Peyer's patch (tissue), 4 donors: ENCODE data around the gene FOXP4. TPM values are rescaled to one million over a fixed set of nuclear protein-coding genes. Genes with fewer than 3 reads are reported as not detected.

Experiments used
- DNase-seq, 3 donors: peaks; one replicate each; pipeline ENCODE4 v3.0.0-alpha.2; 2017 to 2019
- H3K27ac ChIP-seq, 4 donors: fragments of 200-600 bp; sonication (generic); one replicate each; pipeline ENCODE4 v1.5.1; 2016 to 2019
- H3K27me3 ChIP-seq, 2 donors: fragments of 200-600 bp; sonication (generic); one replicate each; pipeline ENCODE4 v1.5.1; 2019
- H3K36me3 ChIP-seq, 3 donors: fragments of 200-600 bp; sonication (generic); one replicate each; pipeline ENCODE4 v1.5.1; 2016 to 2019
- H3K4me1 ChIP-seq, 4 donors: fragments of 200-600 bp; sonication (generic); one replicate each; pipeline ENCODE4 v1.5.1; 2016 to 2019
- H3K4me3 ChIP-seq, 4 donors: fragments of 200-600 bp; sonication (generic); 1 replicate in 3 of 4; 2 replicates in 1 of 4; pipeline ENCODE4 v1.5.1; 2016 to 2019; ENCODE audit warnings: mild to moderate bottlenecking in 1 of 4
- H3K9me3 ChIP-seq, 4 donors: fragments of 200-600 bp; sonication (generic); one replicate each; pipeline ENCODE4 v1.5.1; 2016 to 2019; ENCODE audit warnings: mild to moderate bottlenecking in 1 of 4
- POLR2A ChIP-seq, 2 donors: fragments of 450-650 bp; IDR thresholded peaks; one replicate each; pipeline ENCODE4 v1.5.1; 2017; ENCODE audit warnings: antibody characterized with exemption in 2 of 2, mild to moderate bottlenecking in 2 of 2, moderate library complexity in 2 of 2
- small RNA-seq, 2 donors: library from RNA; depleted of rRNA; stranded (forward); fragments of <200 nt; gene quantifications; one replicate each; pipeline ENCODE3, GENCODE V24; 2016
- total RNA-seq, 4 donors: library from RNA; depleted of rRNA; stranded (reverse); fragments of >200 nt; gene quantifications; one replicate each; pipeline ENCODE4 v1.1.0, GENCODE V29; 2016
- TF ChIP-seq, protein P1 (sequence below), 6 experiments: fragments of 450-650 bp in 4 of 6; fragments of 200-600 bp in 2 of 6; sonication (generic) in 1 of 6; IDR thresholded peaks; one replicate each; pipeline ENCODE4 v1.5.1; 2017 to 2019; ENCODE audit warnings: antibody characterized with exemption in 6 of 6, mild to moderate bottlenecking in 3 of 6, moderate library complexity in 1 of 6

Gene FOXP4
- total RNA-seq, 4 donors from 2014 or later, result 13.2 to 36.5 (median 20.0) TPM

DNA sequence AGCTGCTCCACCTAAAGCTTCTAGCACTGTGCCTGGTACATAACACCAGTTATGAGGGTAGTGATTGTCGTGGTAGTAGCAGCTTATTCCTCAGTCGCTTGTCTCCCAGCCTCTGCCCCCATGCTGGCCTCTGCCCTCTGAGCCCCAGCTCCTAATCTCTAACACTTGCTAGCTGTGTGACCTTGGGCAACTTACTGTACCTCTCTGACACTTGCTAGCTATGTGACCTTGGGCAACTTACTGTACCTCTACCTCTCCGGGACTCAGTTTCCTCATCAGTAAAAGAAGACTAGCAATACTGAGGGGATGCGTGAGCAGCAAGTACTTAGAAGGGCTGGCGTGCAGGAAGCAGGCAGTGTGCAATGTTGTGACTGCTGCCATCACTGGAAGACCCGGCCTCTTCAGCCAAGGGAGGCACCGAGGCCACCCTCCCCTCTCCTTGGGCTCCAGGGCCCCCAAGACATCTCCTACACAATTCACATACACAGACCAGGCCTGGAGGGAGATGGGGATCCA is 101.9 kb downstream of the FOXP4 start:
- Histone ChIP-seq H3K9me3 (no peaks in the 10 kb centered on the region), H3K4me3 (no peak overlapping the region), H3K27ac (no peak overlapping the region), H3K27me3 (no peaks in the 10 kb centered on the region), H3K36me3 (no peaks in the 10 kb centered on the region), H3K4me1 (no peaks in the 10 kb centered on the region)
- no peak for TF ChIP-seq POLR2A (IDR thresholded peaks at IDR 0.05)
- TF ChIP-seq, protein P1, sequence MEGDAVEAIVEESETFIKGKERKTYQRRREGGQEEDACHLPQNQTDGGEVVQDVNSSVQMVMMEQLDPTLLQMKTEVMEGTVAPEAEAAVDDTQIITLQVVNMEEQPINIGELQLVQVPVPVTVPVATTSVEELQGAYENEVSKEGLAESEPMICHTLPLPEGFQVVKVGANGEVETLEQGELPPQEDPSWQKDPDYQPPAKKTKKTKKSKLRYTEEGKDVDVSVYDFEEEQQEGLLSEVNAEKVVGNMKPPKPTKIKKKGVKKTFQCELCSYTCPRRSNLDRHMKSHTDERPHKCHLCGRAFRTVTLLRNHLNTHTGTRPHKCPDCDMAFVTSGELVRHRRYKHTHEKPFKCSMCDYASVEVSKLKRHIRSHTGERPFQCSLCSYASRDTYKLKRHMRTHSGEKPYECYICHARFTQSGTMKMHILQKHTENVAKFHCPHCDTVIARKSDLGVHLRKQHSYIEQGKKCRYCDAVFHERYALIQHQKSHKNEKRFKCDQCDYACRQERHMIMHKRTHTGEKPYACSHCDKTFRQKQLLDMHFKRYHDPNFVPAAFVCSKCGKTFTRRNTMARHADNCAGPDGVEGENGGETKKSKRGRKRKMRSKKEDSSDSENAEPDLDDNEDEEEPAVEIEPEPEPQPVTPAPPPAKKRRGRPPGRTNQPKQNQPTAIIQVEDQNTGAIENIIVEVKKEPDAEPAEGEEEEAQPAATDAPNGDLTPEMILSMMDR (IDR thresholded peaks at IDR 0.05), result no peak
- no peak for DNase-seq

DNA sequence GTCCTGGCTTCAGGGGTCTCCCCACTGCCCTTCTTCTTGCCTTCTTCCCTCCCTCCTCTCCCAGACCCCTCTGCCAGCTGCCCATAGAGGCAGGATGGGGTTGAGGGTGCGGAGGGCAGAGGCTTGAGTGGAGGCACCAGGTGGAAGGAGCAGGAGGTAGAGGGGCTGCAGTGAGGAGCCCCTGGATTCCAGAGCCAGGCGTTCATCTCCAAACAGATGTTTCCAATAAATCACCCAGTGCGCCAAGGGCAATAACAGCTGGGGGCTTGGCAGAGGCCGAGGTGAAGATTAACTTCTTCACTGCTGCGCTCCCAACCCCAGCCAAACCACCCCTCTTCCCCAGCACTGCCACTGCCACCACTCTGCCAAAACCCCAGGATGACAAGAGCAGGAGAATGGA is 102.7 kb downstream of the FOXP4 start:
- no peaks in the 10 kb centered on the region for H3K27me3 ChIP-seq
- H3K36me3 ChIP-seq, result no peaks in the 10 kb centered on the region
- TF ChIP-seq, protein P1 (IDR thresholded peaks at IDR 0.05), result no peak
- no peak for TF ChIP-seq POLR2A (IDR thresholded peaks at IDR 0.05)
- no peak overlapping the region for H3K4me3 ChIP-seq
- H3K27ac ChIP-seq, result no peak overlapping the region
- DNase-seq, result no peak
- H3K4me1 ChIP-seq, result no peaks in the 10 kb centered on the region
- no peaks in the 10 kb centered on the region for H3K9me3 ChIP-seq

DNA sequence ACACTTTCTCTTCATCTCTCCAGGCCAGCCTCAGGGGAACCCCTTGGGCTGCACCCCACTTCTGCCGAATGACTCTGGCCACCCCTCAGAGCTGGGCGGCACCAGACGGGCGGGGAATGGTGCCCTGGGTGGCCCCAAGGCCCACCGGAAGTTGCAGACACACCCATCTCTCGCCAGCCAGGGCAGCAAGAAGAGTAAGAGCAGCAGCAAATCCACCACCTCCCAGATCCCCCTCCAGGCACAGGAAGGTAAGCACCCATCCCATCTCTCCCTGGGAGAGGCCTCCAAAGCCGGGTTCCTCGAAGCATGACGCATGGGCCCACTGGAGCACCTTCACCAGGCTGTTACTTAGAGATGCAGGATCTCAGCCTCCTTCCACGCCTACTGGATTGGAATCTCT is 103.4 kb downstream of the FOXP4 start:
- H3K36me3 ChIP-seq, result no peaks in the 10 kb centered on the region
- no peak overlapping the region for H3K27ac ChIP-seq
- no peaks in the 10 kb centered on the region for H3K9me3 ChIP-seq
- no peak overlapping the region for H3K4me3 ChIP-seq
- DNase-seq, result no peak
- TF ChIP-seq POLR2A (IDR thresholded peaks at IDR 0.05), result no peak
- TF ChIP-seq, protein P1 (IDR thresholded peaks at IDR 0.05), result no peak
- H3K4me1 ChIP-seq, result no peaks in the 10 kb centered on the region
- H3K27me3 ChIP-seq, result no peaks in the 10 kb centered on the region

DNA sequence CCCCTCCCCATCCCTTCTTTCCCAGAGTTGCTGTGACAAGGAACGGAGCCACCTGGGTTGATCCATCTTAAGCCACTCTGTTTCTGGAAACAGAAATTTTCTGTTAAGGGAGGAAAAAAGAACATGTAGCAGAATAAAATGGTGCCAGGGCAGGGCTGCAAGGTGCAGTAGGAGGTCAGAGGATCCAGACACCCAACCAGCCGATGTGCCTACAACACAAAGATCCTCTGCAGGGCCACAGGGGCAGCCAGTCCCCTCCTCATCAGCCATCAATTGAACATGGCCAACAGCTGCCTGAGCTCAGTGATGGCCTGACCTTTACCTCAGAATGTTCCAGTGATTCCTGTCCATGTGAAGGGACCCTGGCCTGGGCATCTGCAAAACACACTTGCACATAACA is 103.9 kb downstream of the FOXP4 start:
- DNase-seq, result no peak

DNA sequence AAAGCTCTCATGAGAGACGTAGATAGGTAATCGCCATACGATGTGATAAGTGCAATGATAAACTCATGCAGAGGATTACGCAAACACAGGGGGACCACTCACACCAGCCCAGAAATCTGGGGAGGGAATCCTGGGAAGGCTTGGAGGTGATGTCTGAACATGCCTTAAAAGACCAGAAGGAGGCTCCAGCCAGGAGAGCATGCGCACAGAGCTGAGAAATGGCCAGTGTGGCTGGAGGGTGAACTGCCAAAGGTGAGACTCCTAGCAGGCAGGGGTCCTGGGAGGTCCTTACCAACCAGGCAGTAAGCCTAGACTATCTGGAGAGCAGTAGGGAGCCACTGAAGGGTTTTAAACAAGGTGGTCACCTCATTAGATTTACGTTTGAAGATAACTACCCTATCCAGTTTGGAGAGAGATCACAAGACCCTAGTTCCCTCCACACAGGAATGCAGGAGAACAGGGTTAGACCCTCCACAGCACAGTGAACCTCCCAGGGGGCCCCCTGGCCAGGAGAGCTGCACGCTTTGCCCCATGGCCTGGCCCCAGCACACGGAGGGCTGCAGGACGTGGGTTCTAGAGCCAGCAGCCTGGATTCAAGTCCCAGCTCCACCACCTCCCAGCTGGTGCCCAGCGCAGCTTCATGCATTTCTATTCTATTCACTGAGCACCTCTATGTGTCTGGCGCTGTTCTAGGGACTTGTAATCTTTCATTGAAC is 105.2 kb downstream of the FOXP4 start:
- no peaks in the 10 kb centered on the region for H3K4me1 ChIP-seq
- no peak overlapping the region for H3K4me3 ChIP-seq
- H3K27me3 ChIP-seq, result no peaks in the 10 kb centered on the region
- no peaks in the 10 kb centered on the region for H3K36me3 ChIP-seq
- H3K9me3 ChIP-seq, result no peaks in the 10 kb centered on the region
- DNase-seq, result peak in 1 of 3 donors; percentile 15
- H3K27ac ChIP-seq, result no peak overlapping the region
- no peak for TF ChIP-seq POLR2A (IDR thresholded peaks at IDR 0.05)
- TF ChIP-seq, protein P1 (IDR thresholded peaks at IDR 0.05), result no peak

More for the DNA sequence above, 103.9 kb downstream of the FOXP4 start:
- H3K9me3 ChIP-seq, result no peaks in the 10 kb centered on the region
- no peaks in the 10 kb centered on the region for H3K27me3 ChIP-seq
- H3K4me3 ChIP-seq, result no peak overlapping the region
- no peaks in the 10 kb centered on the region for H3K36me3 ChIP-seq
- TF ChIP-seq, protein P1 (IDR thresholded peaks at IDR 0.05), result no peak
- no peak for TF ChIP-seq POLR2A (IDR thresholded peaks at IDR 0.05)
- no peaks in the 10 kb centered on the region for H3K4me1 ChIP-seq
- H3K27ac ChIP-seq, result no peak overlapping the region

Small RNAs within 50 kb of the gene (small RNA-seq; reads per million reads assigned to genes)
- gene MIR4641, result 0 reads per million in 2 donors

Other genes starting within 250 kb of the FOXP4 start
- not detected for gene NCR2, start 210.8 kb upstream of the FOXP4 start, total RNA-seq
- gene MDFI, start 92.1 kb downstream of the FOXP4 start, total RNA-seq, result 1 to 10 TPM in 2 of 4 donors, under 1 TPM in 1, not detected in 1; 0.94 to 2.6 (median 2.4) TPM
- gene TFEB, start 189.2 kb downstream of the FOXP4 start, total RNA-seq, result 10 to 100 TPM; 17.6 to 47.9 (median 22.9) TPM
- not detected for gene PGC, start 201.0 kb downstream of the FOXP4 start, total RNA-seq
- gene FRS3, start 233.5 kb downstream of the FOXP4 start, total RNA-seq, result 1 to 10 TPM; 3.5 to 8.3 (median 6.5) TPM
- gene PRICKLE4, start 234.4 kb downstream of the FOXP4 start, total RNA-seq, result 10 to 100 TPM in 3 of 4 donors, 1 to 10 TPM in 1; 3.8 to 23.4 (median 16.8) TPM
- 10 to 100 TPM; 36.7 to 72.6 (median 62.4) TPM for gene TOMM6, start 241.3 kb downstream of the FOXP4 start, total RNA-seq